D721Med (cell line): ENCODE results near the gene OR2C1.

Source experiments
- DNase-seq: peaks from one replicate; pipeline ENCODE4 v3.0.0; 2011; ENCODE audit warnings: low spot score; ENCODE audit not compliant: insufficient read length
- FAIRE-seq: peaks from 2 replicates; lab custom pipeline; 2011; peaks lifted over from hg19 to GRCh38; lab: Jason Lieb, UNC
- CTCF ChIP-seq: IDR thresholded peaks from 2 replicates; pipeline ENCODE4 v1.5.1; 2012; ENCODE audit warnings: mild to moderate bottlenecking, control low read depth; ENCODE audit not compliant: insufficient read depth; ENCODE audit errors: missing control alignments

OR2C1 gene

GRCh38 chr16:3355589-3355988, at the start of gene OR2C1:
Gene OR2C1 (plus strand): TSS chr16:3355889. CDS start chr16:3355941, 52 bp downstream.
- DNase-seq (no peak), FAIRE-seq (no peak)
- TF ChIP-seq CTCF = no peak

- no peak for FAIRE-seq
- TF ChIP-seq CTCF = no peak
- no peak for DNase-seq
Measured at GRCh38 chr16:3306078-3306477, 49.6 kb upstream of the OR2C1 start.

GRCh38 chr16:3311496-3311895, 44.2 kb upstream of the OR2C1 start:
- FAIRE-seq (no peak), DNase-seq (no peak)
- TF ChIP-seq CTCF = no peak

- TF ChIP-seq CTCF = no peak
- DNase-seq (no peak), FAIRE-seq (no peak)
Measured at GRCh38 chr16:3317315-3317999, 38.2 kb upstream of the OR2C1 start.

GRCh38 chr16:3321816-3322215, 33.9 kb upstream of the OR2C1 start:
- no peak for FAIRE-seq
- DNase-seq = no peak
- no peak for TF ChIP-seq CTCF

GRCh38 chr16:3327514-3327913, 28.2 kb upstream of the OR2C1 start:
- DNase-seq = no peak
- TF ChIP-seq CTCF = no peak
- no peak for FAIRE-seq

GRCh38 chr16:3328104-3328503, 27.6 kb upstream of the OR2C1 start:
- no peak for DNase-seq
- no peak for TF ChIP-seq CTCF
- FAIRE-seq = no peak
